SK-N-SH (cell line): Measurements from ENCODE around the gene SAP30L.

Experiments
- CTCF ChIP-seq: fragments of 200-600 bp; sonication (generic); IDR thresholded peaks from 2 replicates; pipeline ENCODE4 v1.6.1; 2017; ENCODE audit warnings: antibody characterized with exemption, mild to moderate bottlenecking, moderate library complexity
- EZH2phosphoT487 ChIP-seq: fragments of 200-600 bp; sonication (generic); IDR thresholded peaks from 2 replicates; pipeline ENCODE4 v1.6.1; 2017; ENCODE audit warnings: low read depth, mixed run types, mild to moderate bottlenecking, antibody characterized with exemption, moderate library complexity, borderline replicate concordance
- MAX ChIP-seq: IDR thresholded peaks from 2 replicates; pipeline ENCODE4 v1.4.0; 2012; ENCODE audit warnings: low read depth
- RAD21 ChIP-seq: IDR thresholded peaks from 2 replicates; pipeline ENCODE4 v1.6.1; 2012; ENCODE audit warnings: mild to moderate bottlenecking, low read length
- YY1 ChIP-seq: IDR thresholded peaks from 2 replicates; pipeline ENCODE4 v1.4.0; 2012; ENCODE audit warnings: low read depth, mild to moderate bottlenecking

GRCh38 chr5:154466671-154467070, 20.9 kb downstream of the SAP30L start:
- TF ChIP-seq EZH2phosphoT487, result no peak
- TF ChIP-seq RAD21, result no peak
- no peak for TF ChIP-seq CTCF
- no peak for TF ChIP-seq YY1
- TF ChIP-seq MAX, result no peak
